HL-60 (cell line): ENCODE measurements around the gene PLCD1.

Experiments used
- POLR2AphosphoS5 ChIP-seq: IDR thresholded peaks from 2 replicates; pipeline ENCODE4 v1.6.1; 2012; ENCODE audit warnings: low read depth
- TF ChIP-seq, protein P1 (sequence below): IDR thresholded peaks from one replicate; pipeline ENCODE4 v1.5.1; 2011; ENCODE audit warnings: low read length, control low read depth, inconsistent platforms; ENCODE audit not compliant: insufficient read depth

DNA sequence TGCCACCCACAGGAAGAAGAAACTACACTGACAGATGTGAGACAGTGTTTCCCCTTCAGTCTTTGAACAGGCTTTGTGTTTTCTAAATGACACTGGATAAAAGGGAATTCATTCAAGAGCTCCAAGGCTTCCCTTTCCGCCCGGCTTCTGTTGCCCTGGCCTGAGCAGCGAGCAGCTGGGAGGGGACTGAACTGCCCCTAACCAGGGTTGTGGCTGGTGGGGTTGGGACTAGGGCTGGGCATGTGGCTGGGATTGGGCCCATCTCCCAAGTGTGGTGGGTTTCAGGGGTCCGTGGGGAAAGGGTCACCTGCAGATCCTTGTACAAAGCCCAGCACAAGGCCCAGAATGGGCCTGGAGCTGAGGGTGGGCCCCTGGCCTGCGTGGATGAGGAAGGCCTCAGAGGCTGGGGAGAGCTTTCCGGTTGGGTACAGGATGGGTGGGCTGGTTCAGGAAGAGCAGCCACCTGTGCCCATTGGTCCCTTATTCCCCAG, 28.4 kb downstream of the PLCD1 start:
- TF ChIP-seq, protein P1, sequence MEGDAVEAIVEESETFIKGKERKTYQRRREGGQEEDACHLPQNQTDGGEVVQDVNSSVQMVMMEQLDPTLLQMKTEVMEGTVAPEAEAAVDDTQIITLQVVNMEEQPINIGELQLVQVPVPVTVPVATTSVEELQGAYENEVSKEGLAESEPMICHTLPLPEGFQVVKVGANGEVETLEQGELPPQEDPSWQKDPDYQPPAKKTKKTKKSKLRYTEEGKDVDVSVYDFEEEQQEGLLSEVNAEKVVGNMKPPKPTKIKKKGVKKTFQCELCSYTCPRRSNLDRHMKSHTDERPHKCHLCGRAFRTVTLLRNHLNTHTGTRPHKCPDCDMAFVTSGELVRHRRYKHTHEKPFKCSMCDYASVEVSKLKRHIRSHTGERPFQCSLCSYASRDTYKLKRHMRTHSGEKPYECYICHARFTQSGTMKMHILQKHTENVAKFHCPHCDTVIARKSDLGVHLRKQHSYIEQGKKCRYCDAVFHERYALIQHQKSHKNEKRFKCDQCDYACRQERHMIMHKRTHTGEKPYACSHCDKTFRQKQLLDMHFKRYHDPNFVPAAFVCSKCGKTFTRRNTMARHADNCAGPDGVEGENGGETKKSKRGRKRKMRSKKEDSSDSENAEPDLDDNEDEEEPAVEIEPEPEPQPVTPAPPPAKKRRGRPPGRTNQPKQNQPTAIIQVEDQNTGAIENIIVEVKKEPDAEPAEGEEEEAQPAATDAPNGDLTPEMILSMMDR, result no peak
- no peak for TF ChIP-seq POLR2AphosphoS5
